Measurements from ENCODE around the gene SCRN1.

GRCh38 chr7:29895559-29895958, 94.0 kb downstream of the SCRN1 start:
- TF ChIP-seq POLR2AphosphoS5 (IDR thresholded peaks at IDR 0.05; ENCODE audit: low read depth, low read length) (no peak), TAF1 (IDR thresholded peaks at IDR 0.05; ENCODE audit: low read depth, low read length) (no peak), POLR2A (IDR thresholded peaks at IDR 0.05; ENCODE audit: low read depth, low read length) (no peak), SPI1 (IDR thresholded peaks at IDR 0.05; ENCODE audit: low read depth, low read length) (no peak), POU2F2 (IDR thresholded peaks at IDR 0.05; ENCODE audit: low read depth, low read length) (no peak)

Data from GM12891 (cell line).